ENCODE data around the gene NFU1. TPM values are rescaled to one million over a fixed set of nuclear protein-coding genes. Genes with fewer than 3 reads are reported as not detected.

NFU1 gene
- total and polyA plus RNA-seq, 9 of the 15 experiments (the other 6 are each of a cell fraction or from before 2014, with no cell fraction given): 33.3 to 61.8 (median 53.7) TPM

DNA sequence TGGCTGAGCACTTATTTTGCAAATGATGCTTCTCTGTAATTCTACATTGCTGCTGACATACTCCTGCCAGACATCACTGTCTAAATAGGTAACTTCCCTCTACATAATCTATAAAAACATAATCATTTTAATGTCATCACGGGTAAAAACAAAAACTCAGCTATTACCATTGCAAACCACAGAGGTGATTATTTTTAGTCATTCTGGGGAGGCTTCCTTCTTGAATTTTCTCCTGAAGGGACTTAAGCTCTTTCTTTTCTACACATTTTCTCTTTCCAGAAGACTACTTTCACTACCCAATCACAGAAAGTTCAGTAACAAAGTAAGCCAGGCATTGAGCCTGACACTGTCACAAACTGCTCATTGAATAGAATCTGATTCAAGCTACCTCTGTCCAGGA, 40.4 kb upstream of the NFU1 start (continued):
- TF ChIP-seq TAL1 (IDR thresholded peaks at IDR 0.05): no peak
- no peak for TF ChIP-seq YBX1 (IDR thresholded peaks at IDR 0.05)
- no peak for TF ChIP-seq USF1 (CRISPR knock-in tag; IDR thresholded peaks at IDR 0.05)
- TF ChIP-seq SMAD1 (IDR thresholded peaks at IDR 0.05; ENCODE audit: low read depth, low read length, partially characterized antibody): no peak
- TF ChIP-seq FOXJ3 (CRISPR knock-in tag; IDR thresholded peaks at IDR 0.05): no peak

- H3K9me1 ChIP-seq (ENCODE audit: control insufficient read depth, insufficient read depth, low read length): no peaks in the 10 kb centered on the region
- no peaks in the 10 kb centered on the region for H3K9me3 ChIP-seq (replicated peaks; ENCODE audit: control insufficient read depth, insufficient read depth, low read depth, low read length)
- H3K9ac ChIP-seq (ENCODE audit: insufficient read depth in 1 of 2, low read depth in 2 of 2, low read length in 2 of 2): no peak overlapping the region
- FAIRE-seq: no peak
- H2AFZ ChIP-seq (ENCODE audit: low read depth, low read length): no peak overlapping the region
- ChIA-PET CTCF (ENCODE audit: low intra/inter-chr PET ratio) (no interaction called here), POLR2A (interaction anchor here (0.8 kb wide), 1 partner anchor 9 kb away, joined by 3 read pairs; no protein-coding TSS in a partner anchor)
- H3K4me1 ChIP-seq (replicated peaks in 1 of 2; ENCODE audit: control insufficient read depth in 2 of 2, insufficient read depth in 2 of 2, low read length in 2 of 2): no peaks in the 10 kb centered on the region
- no peak overlapping the region for H3K4me3 ChIP-seq
- no peak overlapping the region for H3K4me2 ChIP-seq (ENCODE audit: insufficient read depth, low read length)
- intact Hi-C loops (cut with micrococcal nuclease): no loop called here
- in situ Hi-C loops (cut with MboI): no loop called here
- H3K27me3 ChIP-seq (ENCODE audit: control insufficient read depth in 2 of 2, insufficient read depth in 2 of 2, low read length in 2 of 2): no peaks in the 10 kb centered on the region
- no peak for DNase-seq (ENCODE audit: extremely low read depth in 1 of 4, low spot score in 3 of 4)
- no peaks in the 10 kb centered on the region for H4K20me1 ChIP-seq (replicated peaks; ENCODE audit: control insufficient read depth, insufficient read depth, low read length)
- no peak for ATAC-seq
- 46% methylated on average over 2 of the region's 2 CpGs for WGBS (ENCODE audit: insufficient coverage, low coverage, missing lambda C conversion rate)
- H3K79me2 ChIP-seq (ENCODE audit: control insufficient read depth, insufficient read depth, low read length): no peaks in the 10 kb centered on the region
- H3K27ac ChIP-seq (ENCODE audit: extremely low read depth, low read depth, low read length): no peak overlapping the region
- no TSS peak for BruUV-seq (replicated peaks)
- H3K36me3 ChIP-seq (ENCODE audit: control insufficient read depth, insufficient read depth, low read length): no peaks in the 10 kb centered on the region
- TF ChIP-seq ZNF311 (CRISPR knock-in tag; IDR thresholded peaks at IDR 0.05) (no peak), RBM34 (IDR thresholded peaks at IDR 0.05; ENCODE audit: borderline replicate concordance, insufficient read depth, low read length) (no peak), NFATC3 (IDR thresholded peaks at IDR 0.05) (no peak), TFAP4 (CRISPR knock-in tag; IDR thresholded peaks at IDR 0.05; ENCODE audit: borderline replicate concordance) (no peak), KDM2B (CRISPR knock-in tag; IDR thresholded peaks at IDR 0.05) (no peak), LARP7 (IDR thresholded peaks at IDR 0.05) (no peak), TCF7L2 (IDR thresholded peaks at IDR 0.05; ENCODE audit: low read depth, low read length) (no peak), TEAD2 (tag; IDR thresholded peaks at IDR 0.05) (no peak), SUPT5H (IDR thresholded peaks at IDR 0.05) (no peak), MTA2 (IDR thresholded peaks at IDR 0.05; ENCODE audit: low read depth) (no peak), E2F3 (CRISPR knock-in tag; IDR thresholded peaks at IDR 0.05) (no peak), PHF8 (IDR thresholded peaks at IDR 0.05; ENCODE audit: borderline replicate concordance, low read length) (no peak), MTA1 (IDR thresholded peaks at IDR 0.05; ENCODE audit: borderline replicate concordance) (no peak)
- TF ChIP-seq, protein P1, sequence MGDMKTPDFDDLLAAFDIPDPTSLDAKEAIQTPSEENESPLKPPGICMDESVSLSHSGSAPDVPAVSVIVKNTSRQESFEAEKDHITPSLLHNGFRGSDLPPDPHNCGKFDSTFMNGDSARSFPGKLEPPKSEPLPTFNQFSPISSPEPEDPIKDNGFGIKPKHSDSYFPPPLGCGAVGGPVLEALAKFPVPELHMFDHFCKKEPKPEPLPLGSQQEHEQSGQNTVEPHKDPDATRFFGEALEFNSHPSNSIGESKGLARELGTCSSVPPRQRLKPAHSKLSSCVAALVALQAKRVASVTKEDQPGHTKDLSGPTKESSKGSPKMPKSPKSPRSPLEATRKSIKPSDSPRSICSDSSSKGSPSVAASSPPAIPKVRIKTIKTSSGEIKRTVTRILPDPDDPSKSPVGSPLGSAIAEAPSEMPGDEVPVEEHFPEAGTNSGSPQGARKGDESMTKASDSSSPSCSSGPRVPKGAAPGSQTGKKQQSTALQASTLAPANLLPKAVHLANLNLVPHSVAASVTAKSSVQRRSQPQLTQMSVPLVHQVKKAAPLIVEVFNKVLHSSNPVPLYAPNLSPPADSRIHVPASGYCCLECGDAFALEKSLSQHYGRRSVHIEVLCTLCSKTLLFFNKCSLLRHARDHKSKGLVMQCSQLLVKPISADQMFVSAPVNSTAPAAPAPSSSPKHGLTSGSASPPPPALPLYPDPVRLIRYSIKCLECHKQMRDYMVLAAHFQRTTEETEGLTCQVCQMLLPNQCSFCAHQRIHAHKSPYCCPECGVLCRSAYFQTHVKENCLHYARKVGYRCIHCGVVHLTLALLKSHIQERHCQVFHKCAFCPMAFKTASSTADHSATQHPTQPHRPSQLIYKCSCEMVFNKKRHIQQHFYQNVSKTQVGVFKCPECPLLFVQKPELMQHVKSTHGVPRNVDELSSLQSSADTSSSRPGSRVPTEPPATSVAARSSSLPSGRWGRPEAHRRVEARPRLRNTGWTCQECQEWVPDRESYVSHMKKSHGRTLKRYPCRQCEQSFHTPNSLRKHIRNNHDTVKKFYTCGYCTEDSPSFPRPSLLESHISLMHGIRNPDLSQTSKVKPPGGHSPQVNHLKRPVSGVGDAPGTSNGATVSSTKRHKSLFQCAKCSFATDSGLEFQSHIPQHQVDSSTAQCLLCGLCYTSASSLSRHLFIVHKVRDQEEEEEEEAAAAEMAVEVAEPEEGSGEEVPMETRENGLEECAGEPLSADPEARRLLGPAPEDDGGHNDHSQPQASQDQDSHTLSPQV (IDR thresholded peaks at IDR 0.05): no peak
Measured at GRCh38 chr2:69474688-69475087, 37.5 kb upstream of the NFU1 start.

Measured in K562 (cell line).